Gastrocnemius medialis (tissue), 4 donors: Measurements from ENCODE around the gene HLA-B.

Experiments
- CTCF ChIP-seq, 5 experiments: fragments of 450-650 bp in 3 of 5; fragments of 200-600 bp in 2 of 5; sonication (generic) in 2 of 5; IDR thresholded peaks in 4 of 5; conservative IDR thresholded peaks in 1 of 5; 1 replicate in 4 of 5; 2 replicates in 1 of 5; pipeline ENCODE4 v1.5.1; 2016 to 2019; ENCODE audit warnings: antibody characterized with exemption in 5 of 5, mild to moderate bottlenecking in 3 of 5, moderate library complexity in 3 of 5
- POLR2A ChIP-seq, 2 donors: fragments of 450-650 bp; IDR thresholded peaks; one replicate each; pipeline ENCODE4 v1.6.1; 2017; ENCODE audit warnings: antibody characterized with exemption in 2 of 2, mild to moderate bottlenecking in 2 of 2, moderate library complexity in 2 of 2

GRCh38 chr6:31399589-31400466 lies 42.8 kb upstream of the HLA-B start:
- TF ChIP-seq CTCF (IDR thresholded peaks at IDR 0.05 in 4 of 5, conservative IDR thresholded peaks at IDR 0.05 in 1 of 5) (peak; percentile 81 to 95 (median 86)), POLR2A (IDR thresholded peaks at IDR 0.05) (peak; percentile 45 to 60)
